Lower lobe of right lung (tissue), 2 donors: ENCODE data around the gene MACO1. TPM values are rescaled to one million over a fixed set of nuclear protein-coding genes. Genes with fewer than 3 reads are reported as not detected.
"Not testable (repeated sequence)": the region's sequence is repeated elsewhere in the genome, so short reads cannot be mapped to it uniquely, and the experiment has no call there.

ENCODE experiments used
- ATAC-seq, 2 donors: fragments of 200-7000 bp; cut with Tn5 transposase; one replicate each; pipeline ENCODE4 v1.9.1; 2020 to 2022; ENCODE audit warnings: mild to moderate bottlenecking in 2 of 2, moderate library complexity in 2 of 2
- DNase-seq: peaks from one replicate; pipeline ENCODE4 v3.0.0-alpha.2; 2020
- H3K27ac ChIP-seq: fragments of 200-600 bp; one replicate; pipeline ENCODE4 v1.8.0; 2022
- H3K27me3 ChIP-seq: fragments of 200-600 bp; one replicate; pipeline ENCODE4 v1.8.0; 2022; ENCODE audit warnings: low read depth
- H3K36me3 ChIP-seq: fragments of 200-600 bp; one replicate; pipeline ENCODE4 v1.8.0; 2022; ENCODE audit warnings: mild to moderate bottlenecking
- H3K4me1 ChIP-seq: fragments of 200-600 bp; one replicate; pipeline ENCODE4 v1.8.0; 2022
- H3K4me3 ChIP-seq: fragments of 200-600 bp; one replicate; pipeline ENCODE4 v1.8.0; 2022; ENCODE audit warnings: mild to moderate bottlenecking
- H3K9me3 ChIP-seq: fragments of 200-600 bp; one replicate; pipeline ENCODE4 v1.8.0; 2022
- CTCF ChIP-seq: fragments of 200-600 bp; IDR thresholded peaks from one replicate; pipeline ENCODE4 v1.8.0; 2022; ENCODE audit warnings: antibody characterized with exemption, mild to moderate bottlenecking
- intact Hi-C: fragments of 100-400 bp; cut with DNase I; formaldehyde crosslinking; loops from one replicate; pipeline ENCODE4 v1.11.0; 2022
- total RNA-seq: library from RNA; stranded (reverse); fragmentation: NEBNext Ultra II Directional; extraction: Animal tissue kit (Norgen Biotek cat#: 25700); gene quantifications from one replicate; pipeline ENCODE4 v1.2.1, GENCODE V29; 2021
- donor health status: DM: no; HTN: yes; CAD: no; lungs with severe emphysema.

The MACO1 gene
- total RNA-seq, 1 donor from 2014 or later = 19.7 TPM

GRCh38 chr1:25439287-25439686 is 8.6 kb downstream of the MACO1 start:
- Histone ChIP-seq H3K4me3 (no peak overlapping the region), H3K9me3 (no peaks in the 10 kb centered on the region), H3K27ac (no peak overlapping the region), H3K27me3 (no peaks in the 10 kb centered on the region), H3K4me1 (peaks cover 26% of the 10 kb centered on the region), H3K36me3 (peaks cover 5% of the 10 kb centered on the region)
- no peak for ATAC-seq
- TF ChIP-seq CTCF = no peak
- DNase-seq = no peak
- intact Hi-C loops = no loop called here

DNA sequence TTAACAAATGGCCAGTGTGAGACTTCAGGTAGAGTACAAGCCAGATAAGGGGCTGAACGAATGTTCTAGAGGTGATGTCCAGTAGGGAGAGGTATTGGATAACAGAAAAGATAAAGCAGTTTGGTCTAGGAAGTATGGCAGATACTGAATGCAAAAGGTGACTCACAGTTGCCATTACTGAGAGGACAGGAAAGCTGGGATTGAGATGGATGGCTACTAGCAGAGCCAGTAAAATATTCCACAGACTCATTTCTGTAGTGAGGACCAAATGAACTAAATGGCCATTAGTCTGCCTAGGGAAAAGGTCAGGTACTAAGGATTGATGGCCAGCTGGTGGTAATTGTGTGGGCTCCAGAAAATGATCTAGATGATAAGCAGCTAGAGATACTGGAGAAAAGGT is 11.5 kb downstream of the MACO1 start:
- Histone ChIP-seq H3K36me3 (peaks cover 5% of the 10 kb centered on the region), H3K27ac (no peak overlapping the region), H3K9me3 (no peaks in the 10 kb centered on the region), H3K4me1 (no peaks in the 10 kb centered on the region), H3K4me3 (no peak overlapping the region), H3K27me3 (no peaks in the 10 kb centered on the region)
- TF ChIP-seq CTCF = no peak
- no peak for ATAC-seq
- intact Hi-C loops = no loop called here
- no peak for DNase-seq

DNA sequence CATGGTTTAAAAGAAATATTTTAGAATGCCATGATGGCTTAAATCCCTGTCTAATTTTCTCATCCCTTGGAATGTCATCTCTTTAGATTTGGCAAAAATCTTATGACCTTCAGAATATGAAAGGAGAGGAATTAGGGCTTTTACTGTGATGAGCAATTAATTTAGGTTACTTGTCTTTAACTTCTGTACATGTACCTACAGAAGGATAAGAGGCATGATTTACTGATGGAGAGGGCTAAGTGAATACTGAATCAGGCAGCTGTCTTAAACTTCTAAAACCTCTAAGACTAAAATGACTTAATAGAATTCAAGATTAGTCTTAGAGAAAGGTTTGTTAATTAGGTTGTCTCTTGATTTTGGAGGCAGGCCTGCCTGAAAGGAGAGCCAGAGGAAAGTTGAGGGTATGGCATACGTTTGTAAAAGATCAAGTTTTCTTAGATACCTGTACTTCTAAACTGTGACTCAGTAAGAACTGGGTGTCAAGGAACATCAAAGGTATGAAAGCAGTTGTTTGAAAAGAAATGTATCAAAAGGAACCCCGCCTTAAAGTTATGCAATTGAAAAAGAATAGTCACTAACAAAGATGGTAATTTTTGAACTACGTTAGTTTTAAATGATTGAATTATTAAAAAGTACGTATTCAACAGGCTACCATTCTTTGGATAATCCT is 12.5 kb downstream of the MACO1 start:
- Histone ChIP-seq H3K27ac (no peak overlapping the region), H3K27me3 (no peaks in the 10 kb centered on the region), H3K4me3 (no peak overlapping the region), H3K4me1 (no peaks in the 10 kb centered on the region), H3K36me3 (peaks cover 9% of the 10 kb centered on the region), H3K9me3 (no peaks in the 10 kb centered on the region)
- DNase-seq (no peak), ATAC-seq (no peak)
- intact Hi-C loops = no loop called here
- no peak for TF ChIP-seq CTCF

- DNase-seq, intact Hi-C loops, ATAC-seq, H3K4me3 ChIP-seq, H3K9me3 ChIP-seq, H3K27me3 ChIP-seq, H3K27ac ChIP-seq, H3K4me1 ChIP-seq: not testable (repeated sequence)
- H3K36me3 ChIP-seq = peaks cover 18% of the 10 kb centered on the region
Observed at GRCh38 chr1:25444604-25445003, 13.9 kb downstream of the MACO1 start.

GRCh38 chr1:25445993-25446538 is 15.4 kb downstream of the MACO1 start:
- Histone ChIP-seq H3K4me1 (no peaks in the 10 kb centered on the region), H3K9me3 (no peaks in the 10 kb centered on the region), H3K27me3 (no peaks in the 10 kb centered on the region), H3K4me3 (no peak overlapping the region), H3K27ac (no peak overlapping the region), H3K36me3 (peaks cover 18% of the 10 kb centered on the region)
- TF ChIP-seq CTCF = no peak
- ATAC-seq = no peak
- DNase-seq = no peak
- intact Hi-C loops = no loop called here

GRCh38 chr1:25447547-25447946 is 16.9 kb downstream of the MACO1 start:
- DNase-seq = no peak
- no peak for TF ChIP-seq CTCF
- H3K27ac ChIP-seq = no peak overlapping the region

More at GRCh38 chr1:25447547-25447946, 16.9 kb downstream of the MACO1 start:
- peaks cover 18% of the 10 kb centered on the region for H3K36me3 ChIP-seq
- no peak overlapping the region for H3K4me3 ChIP-seq
- intact Hi-C loops = no loop called here
- no peaks in the 10 kb centered on the region for H3K27me3 ChIP-seq
- no peaks in the 10 kb centered on the region for H3K9me3 ChIP-seq
- no peak for ATAC-seq
- no peaks in the 10 kb centered on the region for H3K4me1 ChIP-seq
